Heart left ventricle (tissue), 13 donors: ENCODE data around the gene CHAF1A.

Source experiments
- CTCF ChIP-seq, 12 donors: fragments of 200-600 bp; sonication (generic) in 4 of 12; IDR thresholded peaks; one replicate each; pipeline versions ENCODE4 v1.5.0 to v1.8.0; 2018 to 2022; ENCODE audit warnings: antibody characterized with exemption in 12 of 12, mild to moderate bottlenecking in 5 of 12
- POLR2A ChIP-seq, 2 donors: fragments of 450-650 bp; IDR thresholded peaks; one replicate each; pipeline ENCODE4 v1.6.1; 2017; ENCODE audit warnings: antibody characterized with exemption in 2 of 2, mild to moderate bottlenecking in 2 of 2, moderate library complexity in 2 of 2
- donor health status: ischemic (EF 13 %, LVEDD 7.1; RV severe dilation, severe dysfunction).
- donor health status: DM: no; HTN: yes; CAD: no.
- donor health status: DM: no; HTN: no; CAD: no.
- donor health status: ischemic (EF 25% LVEDD 6.9; RV normal size, moderate dysfunction).
- donor health status: ischemic (EF 25% LVEDD 5.7; RV mildly dilated, moderate dysfunction).
- donor health status: ischemic (EF 35%, LVEDD 5.7; RV mildly dilated, moderate dysfunction).
- donor health status: nonischemic (EF 11% LVEDD 7.7; RV severe dilation, severe dysfunction).
- donor health status: DM: yes; HTN: yes; CAD: no.
- donor health status: PGD.
- donor health status: ischemic (EF 29% LVEDD 5.4; RV normal size, mild dysfunction).
- donor health status: nonischemic (EF 23%, LVEDD 6.1; RV moderate dilation, normal function).

GRCh38 chr19:4373601-4374497, 28.6 kb upstream of the CHAF1A start:
- TF ChIP-seq CTCF (IDR thresholded peaks at IDR 0.05) = no peak
- TF ChIP-seq POLR2A (IDR thresholded peaks at IDR 0.05) = no peak
